ENCODE results near the gene CACNA1C.

GRCh38 chr12:2360630-2361170, 307.9 kb downstream of the CACNA1C start:
- TF ChIP-seq POLR2A (IDR thresholded peaks at IDR 0.05) (no peak), CTCF (IDR thresholded peaks at IDR 0.05) (peak in 3 of 6 experiments; percentile 14 to 25 (median 23))
